K562 (cell line): ENCODE measurements around the gene NDUFS5. TPM values are rescaled to one million over a fixed set of nuclear protein-coding genes. Genes with fewer than 3 reads are reported as not detected.

Experiments
- ATF7 ChIP-seq: fragments of 450-650 bp; IDR thresholded peaks from 2 replicates; pipeline ENCODE4 v1.7.1; 2014; ENCODE audit warnings: mild to moderate bottlenecking, moderate library complexity
- CREB3L1 ChIP-seq: fragments of 450-650 bp; IDR thresholded peaks from 2 replicates; pipeline ENCODE4 v1.6.1; 2014; ENCODE audit warnings: low read depth, mild to moderate bottlenecking, moderate library complexity, borderline replicate concordance
- E2F6 ChIP-seq, 2 experiments: IDR thresholded peaks; 2 replicates each; pipeline ENCODE4 v1.6.1; 2011; ENCODE audit warnings: borderline replicate concordance in 1 of 2, control low read depth in 1 of 2, low read depth in 1 of 2, low read length in 1 of 2, mild to moderate bottlenecking in 1 of 2, mixed read lengths in 1 of 2, moderate library complexity in 1 of 2; ENCODE audit not compliant: insufficient read depth in 1 of 2, insufficient read length in 1 of 2, poor library complexity in 1 of 2, severe bottlenecking in 1 of 2; ENCODE audit errors: extremely low read depth in 1 of 2
- ELF2 ChIP-seq: fragments of 250-450 bp; sonication (Bioruptor Pico); IDR thresholded peaks from 2 replicates; pipeline ENCODE4 v1.5.0; 2021; ENCODE audit warnings: mild to moderate bottlenecking
- GATA2 ChIP-seq: sonication (generic); formaldehyde crosslinking; IDR thresholded peaks from 2 replicates; pipeline ENCODE4 v1.4.0; 2020; ENCODE audit warnings: mild to moderate bottlenecking, missing genetic modification reagents
- GTF2A2 ChIP-seq: IDR thresholded peaks from 2 replicates; pipeline ENCODE4 v1.6.1; 2016; ENCODE audit warnings: mild to moderate bottlenecking, missing genetic modification characterization, missing compliant biosample characterization
- HDAC1 ChIP-seq, 2 experiments: fragments of 450-650 bp; IDR thresholded peaks; 2 replicates each; pipeline ENCODE4 v1.6.1; 2016 to 2017; ENCODE audit warnings: inconsistent platforms in 1 of 2, mild to moderate bottlenecking in 1 of 2, moderate library complexity in 1 of 2
- HNRNPLL ChIP-seq: fragments of 200-400 bp; formaldehyde crosslinking; IDR thresholded peaks from 2 replicates; pipeline ENCODE4 v1.6.1; 2017; ENCODE audit warnings: low read length, low read depth, mild to moderate bottlenecking; ENCODE audit not compliant: poor library complexity, severe bottlenecking
- KAT8 ChIP-seq: fragments of 450-650 bp; IDR thresholded peaks from 2 replicates; pipeline ENCODE4 v1.6.1; 2016; ENCODE audit warnings: low read depth, mild to moderate bottlenecking
- MBD1 ChIP-seq: fragments of 250-450 bp; sonication (Bioruptor Pico); IDR thresholded peaks from 2 replicates; pipeline ENCODE4 v1.8.0; 2022; ENCODE audit warnings: inconsistent platforms
- MEIS2 ChIP-seq: fragments of 450-650 bp; IDR thresholded peaks from 2 replicates; pipeline ENCODE4 v1.6.1; 2014; ENCODE audit warnings: mild to moderate bottlenecking; ENCODE audit not compliant: partially characterized antibody
- NONO ChIP-seq, 2 experiments: fragments of 200-400 bp in 1 of 2; fragments of 450-650 bp in 1 of 2; formaldehyde crosslinking in 1 of 2; IDR thresholded peaks; 2 replicates each; pipeline ENCODE4 v1.6.1; 2017; ENCODE audit warnings: low read depth in 2 of 2, mild to moderate bottlenecking in 2 of 2, moderate library complexity in 2 of 2, low read length in 1 of 2
- RAD21 ChIP-seq, 2 experiments: fragments of 250-450 bp in 1 of 2; fragments of 450-650 bp in 1 of 2; sonication (Bioruptor Pico) in 1 of 2; formaldehyde crosslinking in 1 of 2; IDR thresholded peaks in 1 of 2; conservative IDR thresholded peaks in 1 of 2; 2 replicates each; pipeline versions ENCODE4 v1.4.0 to v1.8.0; 2020 to 2022; ENCODE audit warnings: mild to moderate bottlenecking in 2 of 2, moderate library complexity in 1 of 2
- RBBP5 ChIP-seq: fragments of 200-600 bp; sonication (generic); IDR thresholded peaks from 2 replicates; pipeline ENCODE4 v1.6.1; 2012; ENCODE audit warnings: borderline replicate concordance, mild to moderate bottlenecking, low read length, control low read depth, inconsistent platforms; ENCODE audit not compliant: insufficient read depth, poor library complexity, severe bottlenecking
- SAP30 ChIP-seq: fragments of 200-600 bp; sonication (generic); IDR thresholded peaks from 2 replicates; pipeline ENCODE4 v1.6.1; 2012; ENCODE audit warnings: borderline replicate concordance, low read depth, mild to moderate bottlenecking, moderate library complexity, low read length, control low read depth, inconsistent platforms; ENCODE audit not compliant: insufficient read depth, poor library complexity, severe bottlenecking
- VEZF1 ChIP-seq: fragments of 200-800 bp; sonication (Bioruptor generic); IDR thresholded peaks from 2 replicates; pipeline ENCODE4 v1.6.1; 2017; ENCODE audit warnings: missing genetic modification characterization, missing compliant biosample characterization
- ZBTB7A ChIP-seq: IDR thresholded peaks from 2 replicates; pipeline ENCODE4 v1.6.1; 2011; ENCODE audit warnings: low read depth, mild to moderate bottlenecking, low read length, moderate library complexity, borderline replicate concordance; ENCODE audit not compliant: control insufficient read depth
- polyA plus RNA-seq, 8 experiments: library from polyadenylated mRNA; depleted of rRNA in 4 of 8; stranded (reverse) in 5 of 8; unstranded in 3 of 8; fragments of >200 nt; fragmentation: Nextera tagmentation in 2 of 8; fragmentation: Illumina TruSeq in 1 of 8; extraction: Ambion mirVana in 2 of 8; extraction: Trizol in 1 of 8; gene quantifications; 2 replicates each; pipeline versions ENCODE4 v1.2.1 to v1.2.3, GENCODE V29; 2011 to 2014; ENCODE audit warnings: inconsistent platforms in 1 of 8, missing spikeins in 1 of 8
- total RNA-seq, 7 experiments: library from RNA; depleted of rRNA in 6 of 7; stranded (reverse); fragments of >200 nt in 6 of 7; fragmentation: Illumina TruSeq in 2 of 7; extraction: Trizol in 2 of 7; gene quantifications; 2 replicates each; pipeline versions ENCODE4 v1.2.1 to v1.2.3, GENCODE V29; 2011 to 2021; ENCODE audit warnings: low replicate concordance in 1 of 7

The NDUFS5 gene
- total and polyA plus RNA-seq, 9 of the 15 experiments (the other 6 are each of a cell fraction or from before 2014, with no cell fraction given), result 499 to 2,737 (median 1,281) TPM

- TF ChIP-seq MBD1 (no peak), ELF2 (CRISPR knock-in tag) (no peak), ZBTB7A (peak; percentile 77; the same call in 1 of the 2 replicates), HNRNPLL (peak; percentile 83), KAT8 (no peak), GTF2A2 (tag) (no peak), ATF7 (0 out of 2 replicates have a peak, but pooled peaks have one; percentile 8), VEZF1 (CRISPR knock-in tag) (peak; percentile 34; the same call in 1 of the 2 replicates), GATA2 (no peak), RAD21 (CRISPR knock-in tag; conservative IDR thresholded peaks at IDR 0.05 in 1 of 2, IDR thresholded peaks at IDR 0.05 in 1 of 2) (peak in 1 of 2 experiments; percentile 18; a peak in 1 of 4 replicates), E2F6 (IDR thresholded peaks at IDR 0.05; ENCODE audit: borderline replicate concordance in 1 of 2, extremely low read depth in 1 of 2, insufficient read depth in 1 of 2, insufficient read length in 1 of 2, low read depth in 1 of 2, low read length in 1 of 2, poor library complexity in 1 of 2, severe bottlenecking in 1 of 2) (peak; percentile 53 to 91), RBBP5 (peak; percentile 55), HDAC1 (IDR thresholded peaks at IDR 0.05) (no peak), MEIS2 (peak; percentile 83), SAP30 (peak; percentile 14), CREB3L1 (0 out of 2 replicates have a peak, but pooled peaks have one; percentile 27), NONO (IDR thresholded peaks at IDR 0.05; ENCODE audit: low read depth in 2 of 2, low read length in 1 of 2) (0 out of 4 replicates have a peak, but pooled peaks of 1 of the 2 experiments have one; percentile 9)
Observed at GRCh38 chr1:39081271-39082009, 55.3 kb downstream of the NDUFS5 start (continued).
